Measurements from ENCODE around the gene MOV10L1.
"Not testable (repeated sequence)": the region's sequence is repeated elsewhere in the genome, so short reads cannot be mapped to it uniquely, and the experiment has no call there.

The MOV10L1 gene

DNA sequence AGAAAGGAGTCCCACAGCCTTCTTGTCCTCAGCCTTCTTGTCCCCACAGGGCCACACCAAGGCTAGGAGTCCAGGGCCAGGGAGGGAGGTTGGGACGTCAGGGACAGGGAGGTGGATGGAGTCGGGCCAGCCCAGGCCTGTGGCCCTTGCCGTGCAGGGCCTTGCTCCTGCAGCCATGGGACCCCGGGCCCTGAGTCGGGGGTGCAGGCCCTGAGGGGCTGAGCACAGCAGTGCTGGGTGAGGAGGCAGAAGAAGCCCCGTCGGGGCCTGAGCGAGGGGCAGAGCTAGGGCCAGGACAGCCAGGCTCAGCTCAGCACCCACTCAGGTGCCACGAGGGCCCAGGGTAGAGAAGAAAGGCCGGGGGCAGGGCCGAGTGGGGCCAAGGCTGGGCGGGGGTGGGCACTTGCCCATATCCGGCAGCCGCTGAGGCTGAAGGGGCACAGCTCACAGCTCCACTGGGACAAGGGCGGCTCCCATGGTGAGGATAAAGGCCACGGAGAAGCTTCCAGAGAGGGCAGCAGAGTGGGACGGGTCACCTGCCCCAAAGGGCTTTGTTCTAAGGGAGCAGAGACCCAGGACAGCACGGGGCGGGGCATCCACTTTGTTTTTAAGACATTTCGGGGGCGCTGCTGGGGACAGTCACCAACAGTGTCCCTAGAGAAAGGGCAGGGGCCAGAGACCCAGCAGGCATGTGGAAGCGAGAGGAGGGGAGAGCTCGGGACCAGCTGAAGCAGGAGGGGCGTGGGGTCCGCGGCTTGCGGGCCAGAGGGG, 8.2 kb upstream of the MOV10L1 start:
- DNase-seq = no peak

GRCh38 chr22:50082197-50082715, 7.5 kb upstream of the MOV10L1 start:
- DNase-seq = no peak

GRCh38 chr22:50082961-50083461, 6.8 kb upstream of the MOV10L1 start:
- DNase-seq = no peak

GRCh38 chr22:50083462-50084079, 6.2 kb upstream of the MOV10L1 start:
- no peak for DNase-seq

DNA sequence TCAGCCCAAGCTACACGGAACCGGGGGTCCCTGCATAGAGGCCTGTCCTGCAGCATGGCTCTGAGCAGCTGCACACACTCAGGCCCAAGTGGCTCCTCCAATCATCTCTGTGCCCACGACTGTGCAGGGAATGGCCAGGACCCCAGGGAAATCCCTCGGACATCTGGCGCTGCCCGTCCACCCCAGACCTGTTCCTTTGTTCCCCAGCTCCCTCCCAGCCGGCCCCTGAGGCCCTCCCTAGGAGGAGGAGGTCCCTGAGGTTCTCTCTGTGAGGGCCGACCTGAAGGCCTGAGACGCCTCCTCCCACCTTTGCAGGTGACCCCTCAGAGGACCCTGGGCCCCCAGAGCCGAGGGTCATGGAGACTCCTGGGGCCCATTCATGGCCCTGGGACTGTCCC, 5.7 kb upstream of the MOV10L1 start:
- no peak for DNase-seq

DNA sequence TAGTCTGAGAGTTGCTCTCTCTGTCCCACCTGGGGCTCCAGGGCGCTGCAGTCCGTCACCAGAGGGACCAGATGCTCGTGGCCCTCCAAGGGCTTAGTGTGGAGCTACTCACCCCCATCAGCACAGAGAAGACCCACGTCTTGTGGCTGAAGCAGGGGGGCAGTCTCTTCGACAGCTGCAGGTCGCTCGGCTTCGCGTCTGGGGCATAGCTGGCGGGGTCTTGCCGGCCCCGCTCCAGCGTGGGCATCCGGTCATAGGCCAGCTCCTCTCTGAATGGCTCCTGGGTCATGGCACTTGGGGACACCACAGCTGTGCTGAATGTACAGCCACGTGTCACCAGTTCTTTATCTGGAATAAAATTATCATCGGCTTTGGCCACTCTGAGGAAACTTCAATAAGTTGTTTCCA, 5.2 kb upstream of the MOV10L1 start:
- DNase-seq = no peak

GRCh38 chr22:50085211-50085972, 4.4 kb upstream of the MOV10L1 start, which contains the start of gene MLC1:
Gene MLC1 (minus strand): TSS chr22:50085426. CDS start chr22:50084902, 524 bp downstream.
- no peak for DNase-seq

DNA sequence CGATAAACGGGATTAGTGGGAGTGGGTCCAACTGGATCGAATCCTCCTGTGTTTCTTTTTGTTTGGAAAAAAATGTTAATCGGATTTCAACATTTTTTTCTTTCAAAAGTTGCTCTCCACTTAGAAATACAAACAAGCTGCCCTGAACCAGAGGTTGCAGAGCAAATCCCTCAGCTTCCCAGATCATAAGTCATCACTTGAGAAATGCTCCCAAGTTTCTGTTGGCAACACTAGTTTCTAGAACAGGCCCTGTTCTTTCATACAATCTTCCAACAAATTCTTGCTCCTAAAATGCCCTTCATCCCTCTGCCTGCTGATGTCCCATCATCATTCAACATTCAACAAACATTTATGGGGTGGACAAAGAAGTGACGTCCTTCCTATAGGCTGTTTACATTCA, 3.3 kb upstream of the MOV10L1 start:
- DNase-seq = no peak

DNA sequence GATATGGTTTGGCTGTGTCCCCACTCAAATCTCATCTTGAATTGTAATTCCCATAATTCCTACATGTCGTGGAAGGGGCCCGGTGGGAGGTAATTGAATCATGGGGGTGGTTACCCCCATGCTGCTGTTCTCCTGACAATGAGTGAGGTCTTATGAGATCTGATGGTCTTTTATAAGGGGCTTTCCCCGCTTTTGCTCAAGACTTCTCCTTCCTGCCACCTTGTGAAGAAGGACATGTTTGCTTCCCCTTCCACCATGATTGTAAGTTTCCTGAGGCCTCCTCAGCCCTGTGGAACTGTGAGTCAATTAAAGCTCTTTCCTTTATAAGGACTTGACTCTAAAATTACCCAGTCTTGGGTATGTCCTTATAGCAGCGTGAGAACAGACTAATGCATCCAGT, 2.8 kb upstream of the MOV10L1 start:
- DNase-seq = not testable (repeated sequence)

- DNase-seq = no peak
Measured at GRCh38 chr22:50087646-50088045, 2.2 kb upstream of the MOV10L1 start.

DNA sequence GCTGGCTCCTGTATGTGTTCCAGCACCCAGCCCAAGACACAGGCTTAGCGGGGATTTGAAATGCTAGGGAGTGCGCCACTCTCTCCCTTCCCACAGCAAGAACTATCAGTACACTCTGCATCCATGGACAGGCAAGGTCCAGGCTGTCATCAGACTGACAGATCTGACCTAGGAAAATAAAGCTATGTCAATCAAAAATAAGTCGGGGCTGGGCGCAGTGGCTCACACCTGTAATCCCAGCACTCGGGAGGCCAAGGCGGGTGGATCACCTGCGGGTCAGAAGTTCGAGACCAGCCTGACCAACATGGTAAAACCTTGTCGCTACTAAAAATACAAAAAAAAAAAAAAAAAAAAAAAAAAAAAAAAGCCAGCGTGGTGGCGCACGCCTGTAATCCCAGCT, 1.7 kb upstream of the MOV10L1 start:
- no peak for DNase-seq

- DNase-seq = no peak
Measured at GRCh38 chr22:50089231-50089630, 575 bp upstream of the MOV10L1 start.

DNA sequence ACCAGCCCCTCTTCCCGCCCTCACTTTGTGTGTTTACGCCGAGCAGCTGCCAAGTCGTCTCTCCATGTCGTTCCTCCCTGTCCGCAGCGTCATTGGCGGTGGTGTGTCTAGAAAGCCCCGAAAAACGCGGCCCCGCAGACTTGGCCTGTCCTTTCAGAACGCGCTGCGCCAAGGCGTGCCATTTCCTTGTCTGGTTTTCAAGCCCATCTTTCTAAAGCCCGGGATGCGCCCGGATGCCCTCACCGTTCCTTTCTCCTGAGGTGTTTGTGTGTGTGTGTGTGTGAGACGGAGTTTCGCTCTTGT, 557 bp downstream of the MOV10L1 start:
- no peak for DNase-seq

GRCh38 chr22:50091092-50091768, 1.4 kb downstream of the MOV10L1 start:
- no peak for DNase-seq

- DNase-seq = no peak
Measured at GRCh38 chr22:50092342-50092741, 2.5 kb downstream of the MOV10L1 start.

- no peak for DNase-seq
Measured at GRCh38 chr22:50098052-50098451, 8.2 kb downstream of the MOV10L1 start.

- no peak for DNase-seq
Measured at GRCh38 chr22:50101870-50102565, 12.2 kb downstream of the MOV10L1 start.

DNA sequence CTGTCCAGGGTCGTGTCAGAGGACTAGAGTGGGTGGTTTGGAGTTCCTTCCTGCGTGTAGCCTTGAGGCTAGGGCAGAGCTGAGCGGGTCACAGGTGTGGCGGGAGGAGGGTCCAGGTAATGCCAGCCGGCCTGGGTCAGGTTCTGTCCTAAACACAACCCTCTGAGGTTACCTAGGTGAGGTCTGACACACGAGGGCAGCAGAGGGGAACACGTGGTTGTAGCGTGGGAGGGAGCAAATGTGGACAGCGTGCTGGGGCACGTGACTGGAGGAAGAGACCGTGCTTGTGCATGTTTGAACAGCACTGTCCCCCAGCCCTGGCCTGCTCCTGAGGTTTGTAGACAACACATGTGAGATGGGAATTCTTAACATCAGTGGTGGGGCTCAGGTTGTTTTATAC, 13.1 kb downstream of the MOV10L1 start:
- DNase-seq = no peak

DNA sequence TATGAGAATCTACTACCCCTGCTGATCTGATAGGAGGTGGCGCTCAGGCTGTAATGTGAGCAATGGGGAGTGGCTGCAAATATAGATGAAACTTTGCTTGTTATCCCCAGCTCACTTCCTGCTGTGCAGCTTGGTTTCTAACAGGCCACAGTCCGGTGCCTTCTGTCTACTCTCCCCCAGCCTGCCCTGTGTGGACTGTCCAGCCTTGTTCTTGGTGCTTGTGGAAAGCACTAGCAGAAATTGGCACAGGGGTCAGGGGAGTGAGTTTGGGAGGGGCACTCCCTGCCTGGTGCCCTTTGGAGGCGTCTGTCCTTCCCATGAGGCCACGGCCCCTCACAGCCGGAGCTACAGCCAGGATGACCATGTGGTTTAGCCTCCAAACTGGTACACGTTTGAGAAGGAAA, 14.3 kb downstream of the MOV10L1 start:
- no peak for DNase-seq

- DNase-seq = no peak
Measured at GRCh38 chr22:50105208-50106100, 15.6 kb downstream of the MOV10L1 start.

DNA sequence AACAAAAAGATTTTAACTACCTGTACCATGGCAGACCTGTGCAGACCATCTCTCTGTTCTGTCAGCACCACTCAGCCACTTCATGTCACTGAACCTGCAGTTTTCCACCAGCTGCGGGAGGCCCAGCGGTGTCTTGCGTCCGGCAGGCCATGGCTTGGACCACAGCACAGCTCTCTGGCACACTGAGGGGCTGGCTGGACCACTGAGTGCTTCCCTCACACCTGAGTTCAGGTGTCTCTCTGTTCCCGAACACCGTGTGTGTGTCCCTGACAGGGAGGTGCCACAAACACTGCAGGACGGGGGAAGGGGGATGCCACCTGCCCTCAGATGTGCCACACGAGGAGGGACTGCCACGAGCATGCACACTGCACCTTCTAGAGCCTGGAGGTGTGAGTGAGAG, 17.7 kb downstream of the MOV10L1 start:
- no peak for DNase-seq
